Sigmoid colon (tissue), 7 donors: ENCODE measurements around the gene SAMD4A. TPM values are rescaled to one million over a fixed set of nuclear protein-coding genes. Genes with fewer than 3 reads are reported as not detected.

Experiments used
- DNase-seq: peaks from one replicate; pipeline ENCODE4 v3.0.0-alpha.2; 2019
- H3K27ac ChIP-seq, 4 donors: fragments of 200-600 bp; sonication (generic); one replicate each; pipeline ENCODE4 v1.5.1; 2016 to 2019; ENCODE audit warnings: mild to moderate bottlenecking in 1 of 4
- H3K27me3 ChIP-seq, 3 donors: fragments of 200-600 bp; sonication (generic); one replicate each; pipeline ENCODE4 v1.5.1; 2019; ENCODE audit warnings: mild to moderate bottlenecking in 1 of 3
- H3K36me3 ChIP-seq, 4 donors: fragments of 200-600 bp; sonication (generic); one replicate each; pipeline ENCODE4 v1.5.1; 2016 to 2019
- H3K4me1 ChIP-seq, 4 donors: fragments of 200-600 bp; sonication (generic); one replicate each; pipeline ENCODE4 v1.5.1; 2017 to 2019
- H3K4me3 ChIP-seq, 4 donors: fragments of 200-600 bp; sonication (generic); one replicate each; pipeline ENCODE4 v1.5.1; 2017 to 2019; ENCODE audit warnings: mild to moderate bottlenecking in 2 of 4, moderate library complexity in 1 of 4
- H3K9me3 ChIP-seq, 4 donors: fragments of 200-600 bp in 3 of 4; sonication (generic) in 3 of 4; one replicate each; pipeline versions ENCODE4 v1.5.1 to v1.6.1; 2013 to 2019
- EP300 ChIP-seq, 4 donors: sonication (generic); formaldehyde crosslinking; IDR thresholded peaks; one replicate each; pipeline ENCODE4 v1.6.1; 2017; ENCODE audit warnings: antibody characterized with exemption in 4 of 4
- POLR2A ChIP-seq, 2 donors: fragments of 450-650 bp; IDR thresholded peaks; one replicate each; pipeline ENCODE4 v1.6.1; 2016; ENCODE audit warnings: antibody characterized with exemption in 2 of 2, mild to moderate bottlenecking in 2 of 2, moderate library complexity in 2 of 2
- POLR2AphosphoS5 ChIP-seq, 4 donors: sonication (generic); formaldehyde crosslinking; IDR thresholded peaks; one replicate each; pipeline ENCODE4 v1.6.1; 2017; ENCODE audit warnings: antibody characterized with exemption in 4 of 4
- WGBS, 2 donors: extraction: QIAGEN DNeasy Blood & Tissue Kit; methylation state at CpG; one replicate each; pipeline ENCODE4 v1.1.7; 2013; 5-methylcytosine and 5-hydroxymethylcytosine counted together
- intact Hi-C: fragments of 100-400 bp; cut with DNase I; formaldehyde crosslinking; loops from one replicate; pipeline ENCODE4 v1.15.1; 2023
- polyA plus RNA-seq, 3 donors: library from polyadenylated mRNA; stranded (reverse); fragments of 200-250 nt; gene quantifications; one replicate each; pipeline ENCODE4 v1.2.3, GENCODE V29; 2013
- total RNA-seq, 4 donors: library from RNA; depleted of rRNA; stranded (reverse); fragments of >200 nt; gene quantifications; one replicate each; pipeline ENCODE4 v1.1.0, GENCODE V29; 2016
- TF ChIP-seq, protein P1 (sequence below), 4 experiments: fragments of 450-650 bp in 3 of 4; fragments of 200-600 bp in 1 of 4; IDR thresholded peaks; one replicate each; pipeline ENCODE4 v1.5.1; 2016 to 2019; ENCODE audit warnings: antibody characterized with exemption in 4 of 4, mild to moderate bottlenecking in 3 of 4, moderate library complexity in 2 of 4
- donor health status: healthy with polysubstance abuse.
- donor health status: Bipolar disorder and iron deficiency.
- donor health status: healthy.

Gene SAMD4A
- total and polyA plus RNA-seq, 7 donors, result 4.2 to 135 (median 79.8) TPM

DNA sequence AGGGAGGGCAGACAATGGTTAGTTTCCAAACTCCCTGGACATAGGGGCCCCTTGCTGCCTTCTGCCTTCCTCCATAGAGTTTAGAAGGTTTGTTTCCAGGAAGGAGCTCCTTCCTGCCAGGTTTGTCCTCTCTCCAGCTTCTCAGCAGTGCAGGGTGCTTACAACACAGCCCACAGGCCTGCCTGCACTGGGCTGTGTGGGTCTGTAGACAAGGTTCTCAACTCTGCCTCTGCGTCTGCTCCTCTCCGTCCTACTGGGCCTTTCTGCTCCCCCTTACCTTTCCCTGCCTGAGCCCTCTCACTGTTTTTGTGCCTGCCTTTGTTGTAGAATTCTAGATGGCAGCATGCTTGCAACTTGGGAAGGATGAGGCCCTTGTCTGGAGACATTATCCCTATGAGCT lies 124.0 kb downstream of the SAMD4A start:
- 93 to 95% methylated on average over 2 of the region's 2 CpGs for WGBS, 2 donors
- no peaks in the 10 kb centered on the region for H3K36me3 ChIP-seq
- intact Hi-C loops, result loop anchor here (1.0 to 2.0 kb wide), 2 partner anchors 82 to 124 kb away; partner anchors contain the start of gene SAMD4A
- H3K4me3 ChIP-seq, result no peak overlapping the region
- no peaks in the 10 kb centered on the region for H3K27me3 ChIP-seq
- TF ChIP-seq POLR2A (IDR thresholded peaks at IDR 0.05) (no peak), POLR2AphosphoS5 (IDR thresholded peaks at IDR 0.05) (no peak), EP300 (IDR thresholded peaks at IDR 0.05) (no peak)
- H3K4me1 ChIP-seq, result peaks cover 0 to 48% (median 44%) of the 10 kb centered on the region in 4 donors
- no peak for DNase-seq
- H3K9me3 ChIP-seq, result no peaks in the 10 kb centered on the region
- H3K27ac ChIP-seq, result peak overlapping the region; percentile 24 to 95 (median 56)

DNA sequence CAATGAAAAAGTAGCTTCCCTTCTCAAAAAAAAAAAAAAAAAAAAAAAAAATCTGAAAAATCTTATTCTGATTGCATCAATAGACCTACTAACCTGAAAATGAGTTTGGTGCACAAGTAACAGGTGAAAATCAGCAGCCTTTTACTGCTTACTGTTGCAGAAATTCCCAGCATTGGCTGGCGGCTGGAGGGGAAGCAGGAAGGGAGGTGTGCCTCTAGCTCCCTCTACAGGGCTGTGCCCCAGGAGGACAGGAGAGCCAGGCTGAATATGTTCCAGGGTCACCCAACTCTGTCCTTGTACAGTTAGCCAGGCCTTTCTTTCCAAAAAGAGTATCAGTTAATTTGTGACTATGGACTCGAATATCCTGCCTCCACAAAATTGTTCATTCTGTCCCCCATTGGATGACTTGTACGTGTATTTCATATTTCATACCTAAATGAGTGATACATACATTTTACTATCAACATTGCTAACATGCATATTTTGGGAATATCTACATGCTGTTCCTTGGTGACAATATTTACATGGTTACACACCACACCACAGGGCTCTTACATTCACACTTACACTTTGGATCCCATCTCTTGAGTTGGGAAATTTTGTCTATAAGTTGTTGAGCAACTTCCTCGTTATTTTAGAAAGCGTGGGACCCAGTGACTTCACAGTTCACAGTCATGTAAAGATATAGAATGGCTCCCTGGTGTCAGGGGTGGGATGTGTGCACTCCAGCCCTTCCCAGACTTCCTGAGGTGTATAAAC lies 124.8 kb downstream of the SAMD4A start:
- DNase-seq, result peak; percentile 92
- WGBS, 2 donors, result 44 to 46% methylated on average over 5 of the region's 5 CpGs

DNA sequence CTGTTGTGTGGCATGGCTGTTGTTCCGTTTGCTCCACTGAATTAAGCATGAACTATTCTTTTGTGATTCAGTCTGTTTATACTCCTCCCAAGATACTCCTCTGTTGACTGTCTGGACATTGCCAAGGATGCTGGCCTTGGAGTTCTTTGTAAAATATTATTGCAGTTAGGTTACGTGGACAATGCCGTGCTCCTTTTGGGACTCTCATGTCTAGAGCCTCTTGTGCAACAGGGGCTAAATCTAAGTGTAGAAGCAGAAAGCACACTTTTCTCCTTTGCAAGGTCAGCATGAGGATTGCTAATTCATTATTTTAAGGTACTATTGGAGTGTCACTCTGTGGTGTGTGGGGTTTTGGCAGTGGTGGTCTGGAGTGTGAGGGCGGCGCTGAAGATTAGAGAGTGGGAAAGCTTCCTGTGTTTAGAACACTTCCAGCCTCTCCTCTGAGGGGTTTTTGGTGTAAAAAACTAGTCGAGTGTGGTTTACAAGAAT lies 125.4 kb downstream of the SAMD4A start:
- no peaks in the 10 kb centered on the region for H3K9me3 ChIP-seq
- no peaks in the 10 kb centered on the region for H3K36me3 ChIP-seq
- intact Hi-C loops, result no loop called here
- H3K27ac ChIP-seq, result peak overlapping the region in 3 of 4 donors; percentile 40 to 95 (median 74)
- 72 to 85% methylated on average over 6 of the region's 6 CpGs for WGBS, 2 donors
- H3K4me1 ChIP-seq, result peaks cover 0 to 37% (median 33%) of the 10 kb centered on the region in 4 donors
- TF ChIP-seq POLR2A (IDR thresholded peaks at IDR 0.05) (no peak), POLR2AphosphoS5 (IDR thresholded peaks at IDR 0.05) (peak in 1 of 4 donors; percentile 28)
- no peak for DNase-seq
- H3K4me3 ChIP-seq, result no peak overlapping the region
- H3K27me3 ChIP-seq, result no peaks in the 10 kb centered on the region

More for the DNA sequence above, 124.8 kb downstream of the SAMD4A start:
- TF ChIP-seq, protein P1, sequence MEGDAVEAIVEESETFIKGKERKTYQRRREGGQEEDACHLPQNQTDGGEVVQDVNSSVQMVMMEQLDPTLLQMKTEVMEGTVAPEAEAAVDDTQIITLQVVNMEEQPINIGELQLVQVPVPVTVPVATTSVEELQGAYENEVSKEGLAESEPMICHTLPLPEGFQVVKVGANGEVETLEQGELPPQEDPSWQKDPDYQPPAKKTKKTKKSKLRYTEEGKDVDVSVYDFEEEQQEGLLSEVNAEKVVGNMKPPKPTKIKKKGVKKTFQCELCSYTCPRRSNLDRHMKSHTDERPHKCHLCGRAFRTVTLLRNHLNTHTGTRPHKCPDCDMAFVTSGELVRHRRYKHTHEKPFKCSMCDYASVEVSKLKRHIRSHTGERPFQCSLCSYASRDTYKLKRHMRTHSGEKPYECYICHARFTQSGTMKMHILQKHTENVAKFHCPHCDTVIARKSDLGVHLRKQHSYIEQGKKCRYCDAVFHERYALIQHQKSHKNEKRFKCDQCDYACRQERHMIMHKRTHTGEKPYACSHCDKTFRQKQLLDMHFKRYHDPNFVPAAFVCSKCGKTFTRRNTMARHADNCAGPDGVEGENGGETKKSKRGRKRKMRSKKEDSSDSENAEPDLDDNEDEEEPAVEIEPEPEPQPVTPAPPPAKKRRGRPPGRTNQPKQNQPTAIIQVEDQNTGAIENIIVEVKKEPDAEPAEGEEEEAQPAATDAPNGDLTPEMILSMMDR (IDR thresholded peaks at IDR 0.05), result peak; percentile 74 to 82 (median 82)
- TF ChIP-seq EP300 (IDR thresholded peaks at IDR 0.05), result no peak
- TF ChIP-seq POLR2AphosphoS5 (IDR thresholded peaks at IDR 0.05), result peak in 3 of 4 donors; percentile 32 to 54 (median 46)
- no peak for TF ChIP-seq POLR2A (IDR thresholded peaks at IDR 0.05)
- H3K4me3 ChIP-seq, result no peak overlapping the region
- no peaks in the 10 kb centered on the region for H3K27me3 ChIP-seq
- no peaks in the 10 kb centered on the region for H3K36me3 ChIP-seq
- H3K9me3 ChIP-seq, result no peaks in the 10 kb centered on the region
- intact Hi-C loops, result loop anchor here (1.0 to 2.0 kb wide), 2 partner anchors 81 to 124 kb away; partner anchors contain the start of gene SAMD4A
- peaks cover 0 to 40% (median 36%) of the 10 kb centered on the region in 4 donors for H3K4me1 ChIP-seq
- peak overlapping the region; percentile 24 to 95 (median 57) for H3K27ac ChIP-seq

DNA sequence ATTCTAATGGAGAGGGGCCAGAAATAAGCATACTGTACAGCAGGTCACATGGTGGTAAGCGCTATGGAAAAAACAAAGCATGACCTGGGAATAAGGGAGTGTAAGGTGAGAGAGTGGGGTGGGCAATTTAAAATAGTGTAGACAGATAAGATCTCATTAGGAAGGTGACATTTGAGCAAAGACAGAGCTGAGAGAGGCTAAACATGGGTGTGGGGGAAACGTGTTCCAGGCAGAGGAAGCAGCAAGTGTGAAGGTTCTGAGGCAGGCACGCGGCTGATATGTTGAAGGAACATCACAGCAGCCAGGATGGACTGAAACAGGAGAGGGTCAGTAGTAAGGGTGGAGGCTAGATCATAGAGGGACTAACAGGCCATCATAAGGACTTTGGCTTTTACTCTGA lies 126.8 kb downstream of the SAMD4A start:
- Histone ChIP-seq H3K9me3 (no peaks in the 10 kb centered on the region), H3K27ac (peak overlapping the region in 2 of 4 donors; percentile 74 to 95), H3K36me3 (no peaks in the 10 kb centered on the region), H3K27me3 (no peaks in the 10 kb centered on the region), H3K4me1 (peaks cover 0 to 47% (median 32%) of the 10 kb centered on the region in 4 donors), H3K4me3 (no peak overlapping the region)
- intact Hi-C loops, result no loop called here
- DNase-seq, result no peak
- TF ChIP-seq POLR2A (IDR thresholded peaks at IDR 0.05) (no peak), EP300 (IDR thresholded peaks at IDR 0.05) (no peak), POLR2AphosphoS5 (IDR thresholded peaks at IDR 0.05) (no peak)
- TF ChIP-seq, protein P1 (IDR thresholded peaks at IDR 0.05), result no peak
- 95% methylated on average over 4 of the region's 4 CpGs for WGBS, 2 donors

DNA sequence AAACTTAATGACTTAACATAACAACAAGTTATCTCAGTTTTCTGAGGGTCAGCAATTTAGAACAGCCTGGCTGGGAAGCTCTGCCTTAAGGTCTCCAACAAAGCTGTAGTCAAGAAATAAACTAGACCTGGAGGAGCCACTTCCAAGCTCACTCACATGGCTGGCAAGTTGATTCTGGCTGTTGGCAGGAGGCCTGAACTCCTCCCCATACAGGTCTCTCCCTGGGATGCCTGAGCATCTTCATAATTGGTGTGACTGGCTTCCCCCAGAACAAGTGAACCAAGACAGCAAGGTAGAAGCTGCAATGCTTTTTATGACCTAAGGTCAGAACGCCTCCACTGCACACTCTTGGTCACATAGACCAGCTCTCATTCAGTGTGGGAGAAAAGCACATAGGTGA lies 128.3 kb downstream of the SAMD4A start:
- 93 to 95% methylated on average over 1 of the region's 1 CpG for WGBS, 2 donors
- no peak for DNase-seq
- peak overlapping the region in 3 of 4 donors; percentile 12 to 95 (median 74) for H3K27ac ChIP-seq
- no peaks in the 10 kb centered on the region for H3K36me3 ChIP-seq
- no peak overlapping the region for H3K4me3 ChIP-seq
- intact Hi-C loops, result no loop called here
- H3K9me3 ChIP-seq, result no peaks in the 10 kb centered on the region
- no peak for TF ChIP-seq EP300 (IDR thresholded peaks at IDR 0.05)
- TF ChIP-seq POLR2AphosphoS5 (IDR thresholded peaks at IDR 0.05), result no peak
- TF ChIP-seq, protein P1 (IDR thresholded peaks at IDR 0.05), result no peak
- TF ChIP-seq POLR2A (IDR thresholded peaks at IDR 0.05), result no peak
- peaks cover 0 to 52% (median 40%) of the 10 kb centered on the region in 4 donors for H3K4me1 ChIP-seq
- H3K27me3 ChIP-seq, result no peaks in the 10 kb centered on the region
